HEK293T (cell line): Measurements from ENCODE around the gene CTF1.

Source experiments
- CTBP1 ChIP-seq: fragments of 450-650 bp; IDR thresholded peaks from 2 replicates; pipeline ENCODE4 v1.6.1; 2016; ENCODE audit warnings: borderline replicate concordance
- FOXK2 ChIP-seq: fragments of 450-650 bp; IDR thresholded peaks from 2 replicates; pipeline ENCODE4 v1.6.1; 2016; ENCODE audit warnings: mild to moderate bottlenecking

DNA sequence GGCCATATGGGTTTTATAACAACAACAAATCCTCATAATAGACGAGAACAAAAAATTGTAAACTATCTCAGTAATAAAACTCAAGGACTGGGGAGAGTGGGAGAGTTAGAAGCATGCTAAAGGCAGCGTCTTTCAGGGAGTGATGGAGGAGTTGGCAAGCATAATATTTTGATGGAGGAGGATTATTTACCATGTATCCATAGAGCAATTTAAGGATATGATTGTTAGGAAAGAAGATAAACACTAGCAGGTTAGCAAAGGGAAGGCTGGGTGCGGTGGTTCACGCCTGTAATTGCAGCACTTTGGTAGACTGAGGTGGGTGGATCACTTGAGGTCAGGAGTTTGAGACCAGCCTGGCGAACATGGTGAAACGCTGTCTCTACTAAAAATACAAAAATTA lies 30.4 kb upstream of the CTF1 start:
- TF ChIP-seq CTBP1: no peak
- TF ChIP-seq FOXK2: no peak
